ENCODE data around the gene HEXIM2. TPM values are rescaled to one million over a fixed set of nuclear protein-coding genes. Genes with fewer than 3 reads are reported as not detected.

The HEXIM2 gene
- total and polyA plus RNA-seq, 2 of the 13 experiments (the other 11 are each of a cell fraction or from before 2014, with no cell fraction given) = 27.1 to 32.4 TPM

DNA sequence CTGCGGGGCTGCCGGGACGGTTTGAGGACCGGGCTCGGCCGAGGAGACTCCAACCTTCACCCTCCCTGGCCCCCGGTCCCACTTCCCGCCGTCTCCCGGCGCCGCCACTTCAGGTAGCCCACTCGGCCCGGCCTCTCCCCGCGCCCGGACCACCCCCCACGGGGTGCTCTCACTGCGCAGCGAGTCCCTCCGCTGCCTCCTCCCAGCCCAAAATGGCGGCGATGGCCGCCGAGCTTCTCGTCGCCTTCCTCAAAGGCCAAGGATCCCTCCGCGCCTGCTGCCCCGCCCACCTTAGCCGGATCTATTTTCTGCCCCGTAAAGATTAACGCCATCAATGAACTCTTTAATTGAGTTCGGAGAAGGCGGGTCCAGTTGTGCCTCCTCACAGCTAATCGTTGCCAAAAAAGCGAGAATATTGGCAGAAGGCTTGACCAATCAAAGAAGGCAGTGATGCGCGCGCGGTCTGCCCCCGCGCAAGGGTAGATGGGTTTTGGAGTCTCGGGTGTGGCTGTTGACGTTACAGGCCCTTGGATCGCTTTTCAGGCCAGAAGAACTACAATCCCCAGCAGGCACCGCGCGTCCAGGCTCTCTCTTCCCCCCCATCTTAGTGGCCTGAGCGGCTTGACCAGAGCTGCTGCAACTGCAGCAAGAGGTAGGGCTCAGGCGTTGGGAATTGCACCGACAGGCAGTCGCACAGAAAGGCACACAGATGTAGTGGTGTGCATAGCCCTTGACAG, at the start of gene HEXIM2 (continued):
- TF ChIP-seq NCOA5 (CRISPR knock-in tag; IDR thresholded peaks at IDR 0.05) (no peak), CBX1 (IDR thresholded peaks at IDR 0.05; ENCODE audit: low read depth) (no peak), ZSCAN9 (CRISPR knock-in tag; IDR thresholded peaks at IDR 0.05; ENCODE audit: borderline replicate concordance) (peak; percentile 77), NR3C1 (CRISPR knock-in tag; IDR thresholded peaks at IDR 0.05) (no peak), SMYD3 (CRISPR knock-in tag; IDR thresholded peaks at IDR 0.05) (no peak), HHEX (CRISPR knock-in tag; IDR thresholded peaks at IDR 0.05) (no peak), ZNF30 (CRISPR knock-in tag; IDR thresholded peaks at IDR 0.05) (peak; percentile 89), NFE2 (CRISPR knock-in tag; IDR thresholded peaks at IDR 0.05) (peak; percentile 39; the same call in 1 of the 2 replicates), ZMYM4 (CRISPR knock-in tag; IDR thresholded peaks at IDR 0.05) (peak; percentile 68; the same call in 1 of the 2 replicates), HDAC6 (IDR thresholded peaks at IDR 0.05; ENCODE audit: low read depth, low read length) (no peak), SOX5 (CRISPR knock-in tag; IDR thresholded peaks at IDR 0.05; ENCODE audit: borderline replicate concordance) (peak; percentile 42; the same call in 1 of the 2 replicates), ZNF556 (CRISPR knock-in tag; IDR thresholded peaks at IDR 0.05; ENCODE audit: borderline replicate concordance) (peak; percentile 88; the same call in 1 of the 2 replicates), ZNF879 (CRISPR knock-in tag; IDR thresholded peaks at IDR 0.05) (0 out of 2 replicates have a peak, but pooled peaks have one; percentile 35), ZKSCAN1 (IDR thresholded peaks at IDR 0.05; ENCODE audit: low read length) (no peak; the same call in 1 of the 2 replicates), ZNF569 (CRISPR knock-in tag; IDR thresholded peaks at IDR 0.05; ENCODE audit: borderline replicate concordance) (no peak; the same call in 1 of the 2 replicates), CHCHD3 (CRISPR knock-in tag; IDR thresholded peaks at IDR 0.05) (no peak; the same call in 1 of the 2 replicates), ASH2L (IDR thresholded peaks at IDR 0.05; ENCODE audit: insufficient read length, low read depth, low read length) (peak; percentile 85), EED (CRISPR knock-in tag; IDR thresholded peaks at IDR 0.05) (no peak), ZNF644 (CRISPR knock-in tag; IDR thresholded peaks at IDR 0.05; ENCODE audit: low read depth) (peak; percentile 53), ZNF205 (CRISPR knock-in tag; IDR thresholded peaks at IDR 0.05) (peak; percentile 18; the same call in 1 of the 2 replicates), MEF2D (CRISPR knock-in tag; IDR thresholded peaks at IDR 0.05) (peak; percentile 31; the same call in 1 of the 2 replicates)
- TF ChIP-seq, protein P1, sequence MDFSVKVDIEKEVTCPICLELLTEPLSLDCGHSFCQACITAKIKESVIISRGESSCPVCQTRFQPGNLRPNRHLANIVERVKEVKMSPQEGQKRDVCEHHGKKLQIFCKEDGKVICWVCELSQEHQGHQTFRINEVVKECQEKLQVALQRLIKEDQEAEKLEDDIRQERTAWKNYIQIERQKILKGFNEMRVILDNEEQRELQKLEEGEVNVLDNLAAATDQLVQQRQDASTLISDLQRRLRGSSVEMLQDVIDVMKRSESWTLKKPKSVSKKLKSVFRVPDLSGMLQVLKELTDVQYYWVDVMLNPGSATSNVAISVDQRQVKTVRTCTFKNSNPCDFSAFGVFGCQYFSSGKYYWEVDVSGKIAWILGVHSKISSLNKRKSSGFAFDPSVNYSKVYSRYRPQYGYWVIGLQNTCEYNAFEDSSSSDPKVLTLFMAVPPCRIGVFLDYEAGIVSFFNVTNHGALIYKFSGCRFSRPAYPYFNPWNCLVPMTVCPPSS (IDR thresholded peaks at IDR 0.05) = no peak
- TF ChIP-seq, protein P2, sequence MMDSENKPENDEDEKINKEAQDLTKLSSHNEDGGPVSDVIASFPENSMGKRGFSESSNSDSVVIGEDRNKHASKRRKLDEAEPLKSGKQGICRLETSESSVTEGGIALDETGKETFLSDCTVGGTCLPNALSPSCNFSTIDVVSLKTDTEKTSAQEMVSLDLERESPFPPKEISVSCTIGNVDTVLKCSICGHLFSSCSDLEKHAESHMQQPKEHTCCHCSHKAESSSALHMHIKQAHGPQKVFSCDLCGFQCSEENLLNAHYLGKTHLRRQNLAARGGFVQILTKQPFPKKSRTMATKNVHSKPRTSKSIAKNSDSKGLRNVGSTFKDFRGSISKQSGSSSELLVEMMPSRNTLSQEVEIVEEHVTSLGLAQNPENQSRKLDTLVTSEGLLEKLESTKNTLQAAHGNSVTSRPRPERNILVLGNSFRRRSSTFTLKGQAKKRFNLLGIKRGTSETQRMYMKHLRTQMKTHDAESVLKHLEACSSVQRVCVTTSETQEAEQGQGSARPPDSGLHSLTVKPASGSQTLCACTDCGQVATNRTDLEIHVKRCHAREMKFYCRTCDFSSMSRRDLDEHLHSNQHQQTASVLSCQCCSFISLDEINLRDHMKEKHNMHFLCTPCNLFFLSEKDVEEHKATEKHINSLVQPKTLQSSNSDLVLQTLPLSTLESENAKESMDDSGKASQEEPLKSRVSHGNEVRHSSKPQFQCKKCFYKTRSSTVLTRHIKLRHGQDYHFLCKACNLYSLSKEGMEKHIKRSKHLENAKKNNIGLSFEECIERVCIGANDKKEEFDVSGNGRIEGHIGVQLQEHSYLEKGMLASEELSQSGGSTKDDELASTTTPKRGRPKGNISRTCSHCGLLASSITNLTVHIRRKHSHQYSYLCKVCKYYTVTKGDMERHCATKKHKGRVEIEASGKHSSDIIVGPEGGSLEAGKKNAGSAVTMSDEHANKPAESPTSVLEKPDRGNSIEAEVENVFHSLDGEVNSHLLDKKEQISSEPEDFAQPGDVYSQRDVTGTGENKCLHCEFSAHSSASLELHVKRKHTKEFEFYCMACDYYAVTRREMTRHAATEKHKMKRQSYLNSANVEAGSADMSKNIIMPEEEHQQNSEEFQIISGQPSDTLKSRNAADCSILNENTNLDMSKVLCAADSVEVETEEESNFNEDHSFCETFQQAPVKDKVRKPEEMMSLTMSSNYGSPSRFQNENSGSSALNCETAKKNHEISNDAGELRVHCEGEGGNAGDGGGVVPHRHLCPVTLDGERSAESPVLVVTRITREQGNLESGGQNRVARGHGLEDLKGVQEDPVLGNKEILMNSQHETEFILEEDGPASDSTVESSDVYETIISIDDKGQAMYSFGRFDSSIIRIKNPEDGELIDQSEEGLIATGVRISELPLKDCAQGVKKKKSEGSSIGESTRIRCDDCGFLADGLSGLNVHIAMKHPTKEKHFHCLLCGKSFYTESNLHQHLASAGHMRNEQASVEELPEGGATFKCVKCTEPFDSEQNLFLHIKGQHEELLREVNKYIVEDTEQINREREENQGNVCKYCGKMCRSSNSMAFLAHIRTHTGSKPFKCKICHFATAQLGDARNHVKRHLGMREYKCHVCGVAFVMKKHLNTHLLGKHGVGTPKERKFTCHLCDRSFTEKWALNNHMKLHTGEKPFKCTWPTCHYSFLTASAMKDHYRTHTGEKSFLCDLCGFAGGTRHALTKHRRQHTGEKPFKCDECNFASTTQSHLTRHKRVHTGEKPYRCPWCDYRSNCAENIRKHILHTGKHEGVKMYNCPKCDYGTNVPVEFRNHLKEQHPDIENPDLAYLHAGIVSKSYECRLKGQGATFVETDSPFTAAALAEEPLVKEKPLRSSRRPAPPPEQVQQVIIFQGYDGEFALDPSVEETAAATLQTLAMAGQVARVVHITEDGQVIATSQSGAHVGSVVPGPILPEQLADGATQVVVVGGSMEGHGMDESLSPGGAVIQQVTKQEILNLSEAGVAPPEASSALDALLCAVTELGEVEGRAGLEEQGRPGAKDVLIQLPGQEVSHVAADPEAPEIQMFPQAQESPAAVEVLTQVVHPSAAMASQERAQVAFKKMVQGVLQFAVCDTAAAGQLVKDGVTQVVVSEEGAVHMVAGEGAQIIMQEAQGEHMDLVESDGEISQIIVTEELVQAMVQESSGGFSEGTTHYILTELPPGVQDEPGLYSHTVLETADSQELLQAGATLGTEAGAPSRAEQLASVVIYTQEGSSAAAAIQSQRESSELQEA (CRISPR knock-in tag; IDR thresholded peaks at IDR 0.05; ENCODE audit: not compliant biosample characterization) = peak; percentile 20
